ENCODE measurements around the gene CMPK1.
A peak's percentile ranks its signal among the peaks of the same experiment; 100 is the strongest.

Gene CMPK1

GRCh38 chr1:47396671-47397196 is 63.1 kb downstream of the CMPK1 start:
- no peak for DNase-seq (ENCODE audit: low read depth in 2 of 2)

GRCh38 chr1:47399138-47399845 is 65.7 kb downstream of the CMPK1 start:
- DNase-seq (ENCODE audit: low read depth in 2 of 2), result no peak

GRCh38 chr1:47399846-47400155 is 66.2 kb downstream of the CMPK1 start:
- no peak for DNase-seq (ENCODE audit: low read depth in 2 of 2)

GRCh38 chr1:47401761-47402160 is 68.2 kb downstream of the CMPK1 start:
- DNase-seq (ENCODE audit: low read depth in 2 of 2), result no peak

GRCh38 chr1:47402591-47402990 is 69.0 kb downstream of the CMPK1 start:
- DNase-seq (ENCODE audit: low read depth in 2 of 2), result no peak

GRCh38 chr1:47403321-47403910 is 69.8 kb downstream of the CMPK1 start:
- DNase-seq (ENCODE audit: low read depth in 2 of 2), result no peak

- no peak for DNase-seq (ENCODE audit: low read depth in 2 of 2)
Measured at GRCh38 chr1:47405697-47406096, 72.1 kb downstream of the CMPK1 start.

GRCh38 chr1:47406966-47407365 is 73.4 kb downstream of the CMPK1 start:
- no peak for DNase-seq (ENCODE audit: low read depth in 2 of 2)

- DNase-seq (ENCODE audit: low read depth in 2 of 2), result no peak
Measured at GRCh38 chr1:47407481-47407880, 73.9 kb downstream of the CMPK1 start.

GRCh38 chr1:47409311-47410067 is 75.9 kb downstream of the CMPK1 start:
- DNase-seq (ENCODE audit: low read depth in 2 of 2), result peak; percentile 44 to 58

- DNase-seq (ENCODE audit: low read depth in 2 of 2), result no peak
Measured at GRCh38 chr1:47410068-47410455, 76.5 kb downstream of the CMPK1 start.

- no peak for DNase-seq (ENCODE audit: low read depth in 2 of 2)
Measured at GRCh38 chr1:47411436-47411835, 77.8 kb downstream of the CMPK1 start.

- no peak for DNase-seq (ENCODE audit: low read depth in 2 of 2)
Measured at GRCh38 chr1:47412437-47412836, 78.8 kb downstream of the CMPK1 start.

GRCh38 chr1:47415728-47416318 is 82.2 kb downstream of the CMPK1 start, which contains the start of gene FOXE3:
Gene FOXE3 (plus strand): TSS chr1:47416285. CDS start chr1:47416316, 31 bp downstream.
- no peak for DNase-seq (ENCODE audit: low read depth in 2 of 2)

- no peak for DNase-seq (ENCODE audit: low read depth in 2 of 2)
Measured at GRCh38 chr1:47416319-47417169, 83.0 kb downstream of the CMPK1 start.

- DNase-seq (ENCODE audit: low read depth in 2 of 2), result no peak
Measured at GRCh38 chr1:47417170-47418044, 83.8 kb downstream of the CMPK1 start.

- DNase-seq (ENCODE audit: low read depth in 2 of 2), result no peak
Measured at GRCh38 chr1:47418122-47418521, 84.5 kb downstream of the CMPK1 start.

- DNase-seq (ENCODE audit: low read depth in 2 of 2), result no peak
Measured at GRCh38 chr1:47418681-47419325, 85.2 kb downstream of the CMPK1 start.

GRCh38 chr1:47420547-47420946 is 87.0 kb downstream of the CMPK1 start:
- DNase-seq (ENCODE audit: low read depth in 2 of 2), result no peak

- DNase-seq (ENCODE audit: low read depth in 2 of 2), result no peak
Measured at GRCh38 chr1:47423872-47424271, 90.3 kb downstream of the CMPK1 start.

Data from fibroblast of skin of left biceps (primary cell).